Gastroesophageal sphincter (tissue), 3 donors: Measurements from ENCODE around the gene TTC8.
"Not testable (repeated sequence)": the region's sequence is repeated elsewhere in the genome, so short reads cannot be mapped to it uniquely, and the experiment has no call there.

Experiments used
- POLR2A ChIP-seq, 2 donors: fragments of 450-650 bp; IDR thresholded peaks; one replicate each; pipeline ENCODE4 v1.6.1; 2017; ENCODE audit warnings: antibody characterized with exemption in 2 of 2, mild to moderate bottlenecking in 2 of 2, moderate library complexity in 1 of 2
- POLR2AphosphoS5 ChIP-seq: sonication (generic); formaldehyde crosslinking; IDR thresholded peaks from one replicate; pipeline ENCODE4 v1.6.1; 2017; ENCODE audit warnings: antibody characterized with exemption
- TF ChIP-seq, protein P1 (sequence below), 4 experiments: fragments of 200-600 bp in 2 of 4; fragments of 450-650 bp in 2 of 4; sonication (generic) in 1 of 4; IDR thresholded peaks; one replicate each; pipeline ENCODE4 v1.5.1; 2017 to 2019; ENCODE audit warnings: antibody characterized with exemption in 4 of 4, mild to moderate bottlenecking in 2 of 4, moderate library complexity in 2 of 4

DNA sequence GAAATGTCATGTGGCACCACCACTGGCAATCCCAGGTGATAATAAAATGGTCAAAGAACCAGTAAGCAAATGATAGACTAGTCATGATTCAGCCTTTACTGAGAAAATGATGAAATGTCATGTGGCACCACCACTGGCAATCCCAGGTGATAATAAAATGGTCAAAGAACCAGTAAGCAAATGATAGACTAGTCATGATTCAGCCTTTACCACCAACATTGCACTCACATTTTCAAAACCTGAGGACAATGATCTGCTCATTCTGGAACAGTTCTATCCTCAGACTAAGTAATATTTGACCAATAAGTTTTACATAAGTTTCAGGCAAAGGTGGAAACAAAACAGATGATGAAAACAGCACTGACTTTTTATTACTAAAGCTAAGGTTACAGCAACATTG, 34.9 kb upstream of the TTC8 start:
- not testable (repeated sequence) for TF ChIP-seq POLR2A (IDR thresholded peaks at IDR 0.05); POLR2AphosphoS5
- TF ChIP-seq, protein P1, sequence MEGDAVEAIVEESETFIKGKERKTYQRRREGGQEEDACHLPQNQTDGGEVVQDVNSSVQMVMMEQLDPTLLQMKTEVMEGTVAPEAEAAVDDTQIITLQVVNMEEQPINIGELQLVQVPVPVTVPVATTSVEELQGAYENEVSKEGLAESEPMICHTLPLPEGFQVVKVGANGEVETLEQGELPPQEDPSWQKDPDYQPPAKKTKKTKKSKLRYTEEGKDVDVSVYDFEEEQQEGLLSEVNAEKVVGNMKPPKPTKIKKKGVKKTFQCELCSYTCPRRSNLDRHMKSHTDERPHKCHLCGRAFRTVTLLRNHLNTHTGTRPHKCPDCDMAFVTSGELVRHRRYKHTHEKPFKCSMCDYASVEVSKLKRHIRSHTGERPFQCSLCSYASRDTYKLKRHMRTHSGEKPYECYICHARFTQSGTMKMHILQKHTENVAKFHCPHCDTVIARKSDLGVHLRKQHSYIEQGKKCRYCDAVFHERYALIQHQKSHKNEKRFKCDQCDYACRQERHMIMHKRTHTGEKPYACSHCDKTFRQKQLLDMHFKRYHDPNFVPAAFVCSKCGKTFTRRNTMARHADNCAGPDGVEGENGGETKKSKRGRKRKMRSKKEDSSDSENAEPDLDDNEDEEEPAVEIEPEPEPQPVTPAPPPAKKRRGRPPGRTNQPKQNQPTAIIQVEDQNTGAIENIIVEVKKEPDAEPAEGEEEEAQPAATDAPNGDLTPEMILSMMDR (IDR thresholded peaks at IDR 0.05), result not testable (repeated sequence)
